ENCODE measurements around the gene SLC5A3. TPM values are rescaled to one million over a fixed set of nuclear protein-coding genes. Genes with fewer than 3 reads are reported as not detected.

The SLC5A3 gene
- total and polyA plus RNA-seq, 2 experiments from 2014 or later = 6.2 to 32.7 TPM

DNA sequence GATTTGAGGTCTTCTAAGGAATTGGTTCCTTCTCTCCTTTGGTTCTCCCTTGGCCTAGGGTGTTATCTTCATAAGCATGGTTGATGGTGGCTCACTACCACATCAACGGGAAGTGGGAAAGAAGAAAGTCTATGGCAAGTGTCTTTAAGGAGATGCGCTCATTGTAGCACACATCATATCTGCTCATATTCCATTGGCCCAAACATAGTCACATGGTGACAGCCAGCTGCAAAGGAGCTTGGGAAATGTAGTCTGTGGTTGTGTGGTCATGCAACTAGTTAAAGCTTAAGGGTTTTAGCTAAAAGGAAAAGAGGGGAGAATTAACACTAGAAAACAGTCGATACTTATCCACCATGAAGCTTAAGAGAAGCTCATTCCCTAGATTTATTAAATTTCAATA, 11.4 kb upstream of the SLC5A3 start:
- Histone ChIP-seq H3K4me1 (ENCODE audit: insufficient read depth) (no peaks in the 10 kb centered on the region), H3K9me2 (ENCODE audit: insufficient read depth) (peaks cover 4% of the 10 kb centered on the region), H2AFZ (no peak overlapping the region), H3K4me2 (no peak overlapping the region), H3F3A (replicated peaks; ENCODE audit: low read depth) (no peaks in the 10 kb centered on the region), H3K36me3 (ENCODE audit: insufficient read depth) (no peaks in the 10 kb centered on the region), H3K79me2 (replicated peaks; ENCODE audit: insufficient read depth) (no peaks in the 10 kb centered on the region), H4K20me1 (replicated peaks; ENCODE audit: insufficient read depth) (no peaks in the 10 kb centered on the region), H3K27ac (ENCODE audit: low read depth) (no peak overlapping the region), H3K4me3 (no peak overlapping the region), H3K27me3 (ENCODE audit: insufficient read depth) (no peaks in the 10 kb centered on the region)
- no peaks in the 10 kb centered on the region for H3K9me3 Mint-ChIP-seq
- H3K27me3 Mint-ChIP-seq (ENCODE audit: insufficient read depth, low read depth, poor library complexity) = peaks cover 9% of the 10 kb centered on the region
- DNase-seq (ENCODE audit: low spot score) = peak; percentile 58
- no peaks in the 10 kb centered on the region for H3K4me1 Mint-ChIP-seq
- no peaks in the 10 kb centered on the region for H3K36me3 Mint-ChIP-seq (ENCODE audit: low read depth)
- TF ChIP-seq, protein P1, sequence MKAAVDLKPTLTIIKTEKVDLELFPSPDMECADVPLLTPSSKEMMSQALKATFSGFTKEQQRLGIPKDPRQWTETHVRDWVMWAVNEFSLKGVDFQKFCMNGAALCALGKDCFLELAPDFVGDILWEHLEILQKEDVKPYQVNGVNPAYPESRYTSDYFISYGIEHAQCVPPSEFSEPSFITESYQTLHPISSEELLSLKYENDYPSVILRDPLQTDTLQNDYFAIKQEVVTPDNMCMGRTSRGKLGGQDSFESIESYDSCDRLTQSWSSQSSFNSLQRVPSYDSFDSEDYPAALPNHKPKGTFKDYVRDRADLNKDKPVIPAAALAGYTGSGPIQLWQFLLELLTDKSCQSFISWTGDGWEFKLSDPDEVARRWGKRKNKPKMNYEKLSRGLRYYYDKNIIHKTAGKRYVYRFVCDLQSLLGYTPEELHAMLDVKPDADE (IDR thresholded peaks at IDR 0.05) = peak; percentile 49; the same call in 1 of the 2 replicates
- TF ChIP-seq EZH2 (IDR thresholded peaks at IDR 0.05; ENCODE audit: low read depth, unreplicated experiment) (no peak), STAT1 (IDR thresholded peaks at IDR 0.05; ENCODE audit: unreplicated experiment) (no peak)
- H3K4me3 Mint-ChIP-seq = no peak overlapping the region
- no peak overlapping the region for H3K27ac Mint-ChIP-seq
- ATAC-seq = peak; percentile 77

DNA sequence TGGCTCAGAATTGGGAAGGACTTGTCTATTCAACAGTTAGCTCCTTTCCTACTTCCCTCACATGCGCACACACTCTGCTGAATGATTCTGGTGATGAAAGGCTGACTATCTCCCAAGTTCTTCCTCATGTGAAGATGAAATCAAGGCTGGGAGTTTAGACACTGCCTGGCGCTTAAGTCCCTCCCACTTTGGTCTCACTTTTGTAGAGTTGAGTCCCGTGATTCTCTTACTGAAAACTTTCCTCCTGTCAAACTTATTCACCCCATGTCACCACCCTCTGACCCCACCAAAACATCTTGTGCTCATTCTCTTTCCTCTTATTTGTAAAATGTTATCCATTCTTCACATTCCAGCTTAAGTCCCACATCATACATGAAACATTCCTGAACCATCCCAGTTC, 8.4 kb upstream of the SLC5A3 start:
- Mint-ChIP-seq H3K27me3 (ENCODE audit: insufficient read depth, low read depth, poor library complexity) (peaks cover 7% of the 10 kb centered on the region), H3K27ac (no peak overlapping the region), H3K4me3 (no peak overlapping the region), H3K36me3 (ENCODE audit: low read depth) (no peaks in the 10 kb centered on the region), H3K4me1 (no peaks in the 10 kb centered on the region), H3K9me3 (no peaks in the 10 kb centered on the region)
- Histone ChIP-seq H3F3A (replicated peaks; ENCODE audit: low read depth) (no peaks in the 10 kb centered on the region), H4K20me1 (replicated peaks; ENCODE audit: insufficient read depth) (no peaks in the 10 kb centered on the region), H3K36me3 (ENCODE audit: insufficient read depth) (no peaks in the 10 kb centered on the region), H3K27ac (ENCODE audit: low read depth) (no peak overlapping the region), H3K9me2 (ENCODE audit: insufficient read depth) (peaks cover 4% of the 10 kb centered on the region), H3K79me2 (replicated peaks; ENCODE audit: insufficient read depth) (no peaks in the 10 kb centered on the region), H3K4me3 (no peak overlapping the region), H2AFZ (no peak overlapping the region), H3K27me3 (ENCODE audit: insufficient read depth) (no peaks in the 10 kb centered on the region), H3K4me1 (ENCODE audit: insufficient read depth) (no peaks in the 10 kb centered on the region), H3K4me2 (no peak overlapping the region)
- TF ChIP-seq POLR2AphosphoS5 (IDR thresholded peaks at IDR 0.05; ENCODE audit: low read depth) = no peak
- no peak for TF ChIP-seq EZH2phosphoT487 (IDR thresholded peaks at IDR 0.05; ENCODE audit: unreplicated experiment)
- no peak for TF ChIP-seq CREB1 (CRISPR knock-in tag; IDR thresholded peaks at IDR 0.05; ENCODE audit: low read depth)
- TF ChIP-seq EZH2 (IDR thresholded peaks at IDR 0.05; ENCODE audit: low read depth, unreplicated experiment) = no peak
- no peak for TF ChIP-seq ZNF114 (CRISPR knock-in tag; IDR thresholded peaks at IDR 0.05)
- TF ChIP-seq NANOG (IDR thresholded peaks at IDR 0.05; ENCODE audit: borderline replicate concordance) = no peak
- TF ChIP-seq ZNF331 (CRISPR knock-in tag; IDR thresholded peaks at IDR 0.05; ENCODE audit: low read depth) = no peak
- no peak for TF ChIP-seq REST (IDR thresholded peaks at IDR 0.05; ENCODE audit: unreplicated experiment)
- no peak for TF ChIP-seq JUNB (IDR thresholded peaks at IDR 0.05; ENCODE audit: unreplicated experiment)
- no peak for TF ChIP-seq STAT1 (IDR thresholded peaks at IDR 0.05; ENCODE audit: unreplicated experiment)
- ATAC-seq (no peak), DNase-seq (ENCODE audit: low spot score) (no peak)

Data from GM23338 (cell line).